ENCODE measurements around the gene CKS2. TPM values are rescaled to one million over a fixed set of nuclear protein-coding genes. Genes with fewer than 3 reads are reported as not detected.

Gene CKS2
- total and polyA plus RNA-seq, 2 of the 8 experiments (the other 6 are each of a cell fraction or from before 2014, with no cell fraction given): 337 to 689 TPM

DNA sequence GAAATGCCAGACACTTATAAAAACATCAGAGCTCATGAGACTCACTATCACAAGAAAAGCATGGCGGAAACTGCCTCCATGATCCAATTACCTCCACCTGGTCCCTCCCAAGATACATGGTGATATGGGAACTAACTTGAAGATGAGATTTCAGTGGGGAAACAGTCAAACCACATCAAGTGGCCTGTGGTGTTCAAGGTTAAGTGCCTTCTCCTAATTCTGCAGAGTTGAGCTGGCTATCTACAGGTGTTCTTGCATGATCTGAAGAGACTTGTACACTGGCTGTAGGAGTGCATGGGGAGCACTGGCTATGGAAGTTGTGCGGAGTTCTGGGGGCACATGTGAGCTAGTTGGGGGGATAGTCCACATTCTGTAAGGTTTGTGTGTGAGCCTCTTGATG, 34.0 kb upstream of the CKS2 start (continued):
- TF ChIP-seq POLR2AphosphoS5 (IDR thresholded peaks at IDR 0.05; ENCODE audit: low read depth, low read length) (no peak), GTF2F1 (IDR thresholded peaks at IDR 0.05; ENCODE audit: borderline replicate concordance, low read depth, low read length) (no peak), SRF (IDR thresholded peaks at IDR 0.05; ENCODE audit: low read depth, low read length) (no peak), NRF1 (IDR thresholded peaks at IDR 0.05; ENCODE audit: low read depth, low read length) (no peak)

Measured in H1 (cell line).